ENCODE measurements around the gene AGK.
A peak's percentile ranks its signal among the peaks of the same experiment; 100 is the strongest.
"Not testable (repeated sequence)": the region's sequence is repeated elsewhere in the genome, so short reads cannot be mapped to it uniquely, and the experiment has no call there.

The AGK gene

GRCh38 chr7:141541375-141541774 is 9.8 kb upstream of the AGK start:
- no peak for TF ChIP-seq FOXP2 (optimal IDR thresholded peaks at IDR 0.05; ENCODE audit: control extremely low read depth, extremely low read length, insufficient read depth)
- no peak for TF ChIP-seq POLR2AphosphoS5 (IDR thresholded peaks at IDR 0.05; ENCODE audit: borderline replicate concordance, low read depth, low read length)
- no peak for TF ChIP-seq EZH2 (IDR thresholded peaks at IDR 0.05)
- no peaks in the 10 kb centered on the region for H3K9me3 ChIP-seq (ENCODE audit: low read depth, low read length)
- no peak for DNase-seq (ENCODE audit: low read depth, low spot score)
- H3K27ac ChIP-seq: no peak overlapping the region
- no peaks in the 10 kb centered on the region for H3K36me3 ChIP-seq (ENCODE audit: insufficient read depth, low read length)
- no peak overlapping the region for H3K4me3 ChIP-seq
- no peak overlapping the region for H3K9ac ChIP-seq (ENCODE audit: insufficient read length)

- Histone ChIP-seq H3K9ac (ENCODE audit: insufficient read length) (no peak overlapping the region), H3K9me3 (ENCODE audit: low read depth, low read length) (no peaks in the 10 kb centered on the region), H3K36me3 (ENCODE audit: insufficient read depth, low read length) (no peaks in the 10 kb centered on the region), H3K27ac (no peak overlapping the region), H3K4me3 (no peak overlapping the region)
- TF ChIP-seq POLR2AphosphoS5 (IDR thresholded peaks at IDR 0.05; ENCODE audit: borderline replicate concordance, low read depth, low read length): no peak
- TF ChIP-seq EZH2 (IDR thresholded peaks at IDR 0.05): no peak
- no peak for TF ChIP-seq FOXP2 (optimal IDR thresholded peaks at IDR 0.05; ENCODE audit: control extremely low read depth, extremely low read length, insufficient read depth)
- DNase-seq (ENCODE audit: low read depth, low spot score): no peak
Observed at GRCh38 chr7:141544831-141545230, 6.4 kb upstream of the AGK start.

- no peaks in the 10 kb centered on the region for H3K9me3 ChIP-seq (ENCODE audit: low read depth, low read length)
Observed at GRCh38 chr7:141549582-141549981, 1.6 kb upstream of the AGK start.

DNA sequence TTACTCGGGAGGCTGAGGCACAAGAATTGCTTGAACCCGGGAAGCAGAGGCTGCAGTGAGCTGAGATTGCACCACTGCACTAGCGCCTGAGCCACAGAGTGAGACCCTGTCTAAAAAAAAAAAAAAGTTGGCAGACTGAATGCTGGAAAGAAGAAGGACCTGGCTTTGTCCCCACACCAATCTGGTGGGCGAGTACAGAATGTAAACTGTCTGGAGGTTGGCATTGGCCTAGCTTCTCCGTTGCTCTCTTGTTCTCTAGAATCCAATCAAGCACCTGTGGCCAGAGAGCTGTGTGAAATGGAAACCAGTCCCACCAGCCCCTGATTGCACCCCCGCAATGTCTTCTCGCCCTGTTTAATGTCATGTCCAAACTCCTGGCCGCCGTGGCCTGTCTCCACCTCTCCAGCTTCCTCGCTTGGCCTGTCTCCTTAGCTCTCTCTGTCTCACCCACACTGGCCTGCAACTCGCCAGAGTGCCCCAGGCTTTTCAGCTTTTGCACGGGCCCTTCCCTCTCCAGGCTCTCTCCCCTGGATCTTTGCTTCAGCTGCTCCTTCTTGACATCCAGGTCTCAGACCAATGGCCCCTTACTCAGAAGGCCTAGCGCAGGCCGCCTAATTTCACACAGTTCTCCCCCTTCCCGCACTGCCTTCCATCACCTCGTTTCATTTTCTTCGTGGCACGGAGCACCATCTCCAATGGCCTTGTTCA is 670 bp upstream of the AGK start:
- Histone ChIP-seq H3K9me3 (ENCODE audit: low read depth, low read length) (no peaks in the 10 kb centered on the region), H3K36me3 (ENCODE audit: insufficient read depth, low read length) (peaks cover 6% of the 10 kb centered on the region; the same call in 1 of the 2 replicates), H3K9ac (ENCODE audit: insufficient read length) (peak overlapping the region; percentile 86), H3K27ac (no peak overlapping the region), H3K4me3 (peak overlapping the region; percentile 94)
- DNase-seq (ENCODE audit: low read depth, low spot score): no peak
- no peak for TF ChIP-seq FOXP2 (optimal IDR thresholded peaks at IDR 0.05; ENCODE audit: control extremely low read depth, extremely low read length, insufficient read depth)
- TF ChIP-seq POLR2AphosphoS5 (IDR thresholded peaks at IDR 0.05; ENCODE audit: borderline replicate concordance, low read depth, low read length): no peak
- no peak for TF ChIP-seq EZH2 (IDR thresholded peaks at IDR 0.05)

More at GRCh38 chr7:141549582-141549981, 1.6 kb upstream of the AGK start:
- Histone ChIP-seq H3K36me3 (ENCODE audit: insufficient read depth, low read length) (peaks cover 3% of the 10 kb centered on the region; the same call in 1 of the 2 replicates), H3K27ac (no peak overlapping the region), H3K4me3 (no peak overlapping the region), H3K9ac (ENCODE audit: insufficient read length) (no peak overlapping the region)
- no peak for TF ChIP-seq POLR2AphosphoS5 (IDR thresholded peaks at IDR 0.05; ENCODE audit: borderline replicate concordance, low read depth, low read length)
- TF ChIP-seq EZH2 (IDR thresholded peaks at IDR 0.05): no peak
- TF ChIP-seq FOXP2 (optimal IDR thresholded peaks at IDR 0.05; ENCODE audit: control extremely low read depth, extremely low read length, insufficient read depth): no peak
- no peak for DNase-seq (ENCODE audit: low read depth, low spot score)

DNA sequence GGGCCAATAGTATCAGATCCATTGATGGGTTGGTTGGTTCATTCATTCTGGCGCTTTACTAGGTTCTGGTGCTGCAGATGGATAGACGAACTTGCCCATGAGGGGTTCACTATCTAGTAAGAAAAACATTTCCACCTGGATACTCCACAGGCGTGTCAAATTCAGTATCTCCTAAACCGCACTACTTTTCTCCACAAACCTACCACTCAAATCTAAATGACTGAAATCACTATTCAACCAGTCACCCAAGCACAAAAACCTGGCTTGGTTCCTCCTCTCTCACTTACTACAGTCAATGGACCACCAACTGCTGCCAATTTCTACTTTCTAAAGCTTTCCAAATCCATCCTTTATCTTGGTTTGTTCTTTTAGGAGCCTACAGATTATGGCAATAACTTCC is 572 bp downstream of the AGK start:
- TF ChIP-seq FOXP2 (optimal IDR thresholded peaks at IDR 0.05; ENCODE audit: control extremely low read depth, extremely low read length, insufficient read depth): no peak
- TF ChIP-seq POLR2AphosphoS5 (IDR thresholded peaks at IDR 0.05; ENCODE audit: borderline replicate concordance, low read depth, low read length): no peak
- TF ChIP-seq EZH2 (IDR thresholded peaks at IDR 0.05): no peak
- H3K4me3 ChIP-seq: peak overlapping the region; percentile 94
- no peak for DNase-seq (ENCODE audit: low read depth, low spot score)
- peaks cover 15% of the 10 kb centered on the region; the same call in 1 of the 2 replicates for H3K36me3 ChIP-seq (ENCODE audit: insufficient read depth, low read length)
- H3K9me3 ChIP-seq (ENCODE audit: low read depth, low read length): no peaks in the 10 kb centered on the region
- no peak overlapping the region for H3K27ac ChIP-seq
- peak overlapping the region; percentile 86 for H3K9ac ChIP-seq (ENCODE audit: insufficient read length)

- DNase-seq (ENCODE audit: low read depth, low spot score): no peak
- Histone ChIP-seq H3K9me3 (ENCODE audit: low read depth, low read length) (peaks cover 16% of the 10 kb centered on the region; the same call in 1 of the 2 replicates), H3K9ac (ENCODE audit: insufficient read length) (no peak overlapping the region), H3K27ac (peak overlapping the region; percentile 57; the same call in 1 of the 2 replicates), H3K36me3 (ENCODE audit: insufficient read depth, low read length) (peaks cover 55% of the 10 kb centered on the region), H3K4me3 (no peak overlapping the region)
- TF ChIP-seq POLR2AphosphoS5 (IDR thresholded peaks at IDR 0.05; ENCODE audit: borderline replicate concordance, low read depth, low read length) (no peak), FOXP2 (optimal IDR thresholded peaks at IDR 0.05; ENCODE audit: control extremely low read depth, extremely low read length, insufficient read depth) (no peak), EZH2 (IDR thresholded peaks at IDR 0.05) (no peak)
Observed at GRCh38 chr7:141557360-141557759, 6.2 kb downstream of the AGK start.

GRCh38 chr7:141557831-141558531 is 6.8 kb downstream of the AGK start:
- DNase-seq (ENCODE audit: low read depth, low spot score): not testable (repeated sequence)

GRCh38 chr7:141558544-141559183 is 7.5 kb downstream of the AGK start:
- Histone ChIP-seq H3K9me3 (ENCODE audit: low read depth, low read length) (peaks cover 16% of the 10 kb centered on the region; the same call in 1 of the 2 replicates), H3K4me3 (no peak overlapping the region), H3K27ac (no peak overlapping the region), H3K9ac (ENCODE audit: insufficient read length) (no peak overlapping the region), H3K36me3 (ENCODE audit: insufficient read depth, low read length) (peaks cover 54% of the 10 kb centered on the region)
- DNase-seq (ENCODE audit: low read depth, low spot score): no peak
- TF ChIP-seq EZH2 (IDR thresholded peaks at IDR 0.05) (no peak), FOXP2 (optimal IDR thresholded peaks at IDR 0.05; ENCODE audit: control extremely low read depth, extremely low read length, insufficient read depth) (no peak), POLR2AphosphoS5 (IDR thresholded peaks at IDR 0.05; ENCODE audit: borderline replicate concordance, low read depth, low read length) (no peak)

More at GRCh38 chr7:141557831-141558531, 6.8 kb downstream of the AGK start:
- not testable (repeated sequence) for H3K27ac ChIP-seq; H3K9ac ChIP-seq (ENCODE audit: insufficient read length); H3K4me3 ChIP-seq
- Histone ChIP-seq H3K36me3 (ENCODE audit: insufficient read depth, low read length) (peaks cover 53% of the 10 kb centered on the region), H3K9me3 (ENCODE audit: low read depth, low read length) (peaks cover 16% of the 10 kb centered on the region; the same call in 1 of the 2 replicates)

Data from SK-N-MC (cell line).